Spleen (tissue), 7 donors: ENCODE measurements around the gene SLC16A3.

Experiments
- CTCF ChIP-seq, 11 experiments: fragments of 200-600 bp in 7 of 11; fragments of 450-650 bp in 4 of 11; sonication (generic) in 4 of 11; IDR thresholded peaks in 8 of 11; conservative IDR thresholded peaks in 3 of 11; 1 replicate in 7 of 11; 2 replicates in 4 of 11; pipeline versions ENCODE4 v1.4.0 to v1.8.0; 2016 to 2021; ENCODE audit warnings: antibody characterized with exemption in 11 of 11, inconsistent platforms in 4 of 11, mild to moderate bottlenecking in 1 of 11
- POLR2A ChIP-seq, 3 donors: fragments of 450-650 bp; IDR thresholded peaks; one replicate each; pipeline ENCODE4 v1.5.1; 2017; ENCODE audit warnings: antibody characterized with exemption in 3 of 3, mild to moderate bottlenecking in 1 of 3
- donor health status: DM: no; HTN: no; CAD: no; lungs with moderate emphysema.
- donor health status: DM: no; HTN: no; CAD: no.
- donor health status: DM: no; HTN: no; CAD: no.

GRCh38 chr17:82241183-82241925 is 12.5 kb downstream of the SLC16A3 start:
- TF ChIP-seq CTCF (IDR thresholded peaks at IDR 0.05 in 8 of 11, conservative IDR thresholded peaks at IDR 0.05 in 3 of 11) (no peak), POLR2A (IDR thresholded peaks at IDR 0.05) (no peak)
